WTC11 (cell line): ENCODE data around the gene PDS5A. TPM values are rescaled to one million over a fixed set of nuclear protein-coding genes. Genes with fewer than 3 reads are reported as not detected.
"Not testable (repeated sequence)": the region's sequence is repeated elsewhere in the genome, so short reads cannot be mapped to it uniquely, and the experiment has no call there.

Source experiments
- ATAC-seq: fragments of 200-7000 bp; cut with Tn5 transposase; 2 replicates; pipeline ENCODE4 v1.10.0; 2021; ENCODE audit warnings: mild to moderate bottlenecking, moderate library complexity
- CTCF ChIA-PET: fragments of 300-600 bp; sonication (Branson Sonifier 250); formaldehyde crosslinking; loops from one replicate; lab custom pipeline; 2021; ENCODE audit warnings: antibody characterized with exemption; lab: Charles Lee
- POLR2A ChIA-PET: fragments of 350-600 bp; sonication (Branson Sonifier 250); formaldehyde crosslinking; loops from one replicate; lab custom pipeline; 2021; ENCODE audit warnings: antibody characterized with exemption; lab: Charles Lee
- DNase-seq: peaks from one replicate; pipeline ENCODE4 v3.0.0; 2021; ENCODE audit warnings: low spot score
- H3K27ac Mint-ChIP-seq: 2 replicates; pipeline ENCODE4 v1.8.0; 2021; ENCODE audit warnings: mixed read lengths
- H3K27me3 Mint-ChIP-seq: 2 replicates; pipeline ENCODE4 v1.8.0; 2021; ENCODE audit warnings: low read depth, mild to moderate bottlenecking, moderate library complexity, mixed read lengths
- H3K36me3 Mint-ChIP-seq: 2 replicates; pipeline ENCODE4 v1.8.0; 2021; ENCODE audit warnings: mixed read lengths
- H3K4me1 Mint-ChIP-seq: 2 replicates; pipeline ENCODE4 v1.8.0; 2022; ENCODE audit warnings: mixed read lengths
- H3K4me3 Mint-ChIP-seq: 2 replicates; pipeline ENCODE4 v1.8.0; 2021; ENCODE audit warnings: mild to moderate bottlenecking, moderate library complexity, mixed read lengths
- H3K9me3 Mint-ChIP-seq: 2 replicates; pipeline ENCODE4 v1.8.0; 2021; ENCODE audit warnings: mixed read lengths
- CBFB ChIP-seq: sonication (generic); formaldehyde crosslinking; IDR thresholded peaks from 2 replicates; pipeline ENCODE4 v1.8.1; 2022; ENCODE audit warnings: mild to moderate bottlenecking, low read depth, missing genetic modification reagents
- ESRRA ChIP-seq: sonication (generic); formaldehyde crosslinking; IDR thresholded peaks from 2 replicates; pipeline ENCODE4 v1.8.1; 2022; ENCODE audit warnings: mild to moderate bottlenecking, missing genetic modification reagents, borderline replicate concordance
- FOXJ3 ChIP-seq: sonication (generic); formaldehyde crosslinking; IDR thresholded peaks from 2 replicates; pipeline ENCODE4 v1.9.0; 2021; ENCODE audit warnings: missing genetic modification reagents, mild to moderate bottlenecking, borderline replicate concordance
- GABPB1 ChIP-seq: sonication (generic); formaldehyde crosslinking; IDR thresholded peaks from 2 replicates; pipeline ENCODE4 v1.8.1; 2023; ENCODE audit warnings: mild to moderate bottlenecking, missing genetic modification reagents
- GRHL2 ChIP-seq: fragments of 250-450 bp; sonication (Bioruptor Pico); IDR thresholded peaks from 2 replicates; pipeline ENCODE4 v1.8.0; 2022; ENCODE audit warnings: mild to moderate bottlenecking, moderate library complexity; ENCODE audit not compliant: insufficient replicate concordance, severe bottlenecking
- GTF2I ChIP-seq: fragments of 250-450 bp; sonication (Bioruptor Pico); conservative IDR thresholded peaks from 2 replicates; pipeline ENCODE4 v1.4.0; 2021; ENCODE audit warnings: mild to moderate bottlenecking
- JAZF1 ChIP-seq: fragments of 250-450 bp; sonication (Bioruptor Pico); IDR thresholded peaks from 2 replicates; pipeline ENCODE4 v1.9.0; 2021; ENCODE audit warnings: moderate library complexity, mild to moderate bottlenecking, inconsistent platforms
- MXD4 ChIP-seq: fragments of 250-450 bp; sonication (Bioruptor Pico); IDR thresholded peaks from 2 replicates; pipeline ENCODE4 v1.8.0; 2021; ENCODE audit warnings: mild to moderate bottlenecking, moderate library complexity, borderline replicate concordance
- NFE2L1 ChIP-seq: sonication (generic); formaldehyde crosslinking; IDR thresholded peaks from 2 replicates; pipeline ENCODE4 v1.8.1; 2023; ENCODE audit warnings: missing genetic modification reagents
- NR3C1 ChIP-seq: sonication (generic); formaldehyde crosslinking; conservative IDR thresholded peaks from 2 replicates; pipeline ENCODE4 v1.8.1; 2023; ENCODE audit warnings: low read depth, mild to moderate bottlenecking, missing genetic modification reagents
- OVOL2 ChIP-seq: fragments of 250-450 bp; sonication (Bioruptor Pico); IDR thresholded peaks from 2 replicates; pipeline ENCODE4 v1.9.0; 2021; ENCODE audit warnings: mild to moderate bottlenecking, borderline replicate concordance
- RORB ChIP-seq: fragments of 250-450 bp; sonication (Bioruptor Pico); IDR thresholded peaks from 2 replicates; pipeline ENCODE4 v1.9.0; 2021; ENCODE audit warnings: mild to moderate bottlenecking
- SMAD4 ChIP-seq: sonication (generic); formaldehyde crosslinking; IDR thresholded peaks from 2 replicates; pipeline ENCODE4 v1.8.0; 2022; ENCODE audit warnings: mild to moderate bottlenecking, missing genetic modification reagents
- TEAD1 ChIP-seq: sonication (generic); formaldehyde crosslinking; IDR thresholded peaks from 2 replicates; pipeline ENCODE4 v1.8.0; 2022; ENCODE audit warnings: mild to moderate bottlenecking, missing genetic modification reagents
- ZNF232 ChIP-seq: sonication (generic); formaldehyde crosslinking; IDR thresholded peaks from 2 replicates; pipeline ENCODE4 v1.8.0; 2022; ENCODE audit warnings: mild to moderate bottlenecking, missing genetic modification reagents
- ZNF396 ChIP-seq: fragments of 250-450 bp; sonication (Bioruptor Pico); IDR thresholded peaks from 2 replicates; pipeline ENCODE4 v1.8.0; 2021; ENCODE audit warnings: mild to moderate bottlenecking, moderate library complexity, borderline replicate concordance
- ZNF671 ChIP-seq: fragments of 250-450 bp; sonication (Bioruptor Pico); IDR thresholded peaks from 2 replicates; pipeline ENCODE4 v1.8.0; 2021; ENCODE audit warnings: mild to moderate bottlenecking
- total RNA-seq: library from RNA; stranded (reverse); gene quantifications from 3 replicates; pipeline ENCODE4 v1.2.3, GENCODE V29; 2021
- TF ChIP-seq, protein P1 (sequence below): sonication (generic); formaldehyde crosslinking; IDR thresholded peaks from 2 replicates; pipeline ENCODE4 v1.8.1; 2022; ENCODE audit warnings: low read depth, mild to moderate bottlenecking, moderate library complexity, missing genetic modification reagents, borderline replicate concordance
- TF ChIP-seq, protein P2 (sequence below): sonication (generic); formaldehyde crosslinking; IDR thresholded peaks from 2 replicates; pipeline ENCODE4 v1.8.1; 2022; ENCODE audit warnings: low read depth, missing genetic modification reagents, borderline replicate concordance
- TF ChIP-seq, protein P3 (sequence below): fragments of 250-450 bp; sonication (Bioruptor Pico); conservative IDR thresholded peaks from 2 replicates; pipeline ENCODE4 v1.9.0; 2021; ENCODE audit warnings: mild to moderate bottlenecking
- TF ChIP-seq, protein P4 (sequence below): sonication (generic); formaldehyde crosslinking; IDR thresholded peaks from 2 replicates; pipeline ENCODE4 v1.8.1; 2023; ENCODE audit warnings: mild to moderate bottlenecking, missing genetic modification reagents
- TF ChIP-seq, protein P5 (sequence below): sonication (generic); formaldehyde crosslinking; IDR thresholded peaks from 2 replicates; pipeline ENCODE4 v1.8.1; 2023; ENCODE audit warnings: mild to moderate bottlenecking, missing genetic modification reagents, moderate library complexity

The PDS5A gene
- total RNA-seq, 1 experiment from 2014 or later: 61.7 TPM

DNA sequence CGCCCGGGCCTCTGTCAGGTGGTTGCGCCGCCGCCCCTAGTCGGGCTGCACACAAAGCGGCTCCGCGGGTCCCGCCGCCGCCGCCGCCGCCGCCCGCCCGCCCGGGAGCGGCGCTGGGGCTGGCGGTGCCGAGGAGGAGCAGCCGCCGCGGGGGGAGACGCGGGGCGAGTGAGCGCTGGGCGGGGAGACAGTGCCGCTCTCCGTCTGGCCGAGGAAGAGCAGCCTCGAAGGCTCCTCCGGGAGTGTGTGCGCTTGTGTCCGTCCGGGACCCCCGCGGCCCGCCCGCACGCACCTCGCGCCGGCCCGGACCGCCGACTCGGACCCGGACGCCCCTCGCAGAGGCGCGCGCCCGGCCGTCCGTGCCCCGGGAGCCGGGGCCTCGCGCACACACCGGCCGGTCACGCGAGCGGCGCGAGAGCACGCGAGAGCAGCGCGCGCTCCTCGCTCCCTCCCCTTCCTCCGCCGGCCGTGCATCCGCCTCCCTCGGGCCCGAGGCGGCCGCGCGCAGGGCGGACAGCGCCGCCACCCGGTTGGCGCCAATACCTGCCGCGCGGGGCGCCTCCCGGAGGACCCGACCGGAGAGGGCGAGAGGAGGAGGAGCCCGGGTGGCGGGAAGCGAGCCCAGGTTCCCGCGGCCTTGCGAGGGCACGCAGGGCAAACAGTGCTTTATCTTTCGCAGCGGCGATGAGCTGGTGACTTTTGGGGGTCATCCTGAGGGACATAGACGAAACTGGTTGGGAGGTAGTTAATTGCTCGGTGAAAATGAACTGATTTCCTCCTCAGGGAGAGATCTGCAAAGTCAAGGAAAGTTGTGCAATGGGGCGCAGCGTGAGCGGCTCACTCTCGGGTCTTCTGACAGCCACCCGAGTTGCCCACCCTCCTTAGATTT, at the start of gene PDS5A (continued):
- TF ChIP-seq, protein P1, sequence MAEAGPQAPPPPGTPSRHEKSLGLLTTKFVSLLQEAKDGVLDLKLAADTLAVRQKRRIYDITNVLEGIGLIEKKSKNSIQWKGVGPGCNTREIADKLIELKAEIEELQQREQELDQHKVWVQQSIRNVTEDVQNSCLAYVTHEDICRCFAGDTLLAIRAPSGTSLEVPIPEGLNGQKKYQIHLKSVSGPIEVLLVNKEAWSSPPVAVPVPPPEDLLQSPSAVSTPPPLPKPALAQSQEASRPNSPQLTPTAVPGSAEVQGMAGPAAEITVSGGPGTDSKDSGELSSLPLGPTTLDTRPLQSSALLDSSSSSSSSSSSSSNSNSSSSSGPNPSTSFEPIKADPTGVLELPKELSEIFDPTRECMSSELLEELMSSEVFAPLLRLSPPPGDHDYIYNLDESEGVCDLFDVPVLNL (CRISPR knock-in tag): peak; percentile 84
- TF ChIP-seq ESRRA (CRISPR knock-in tag): no peak
- TF ChIP-seq, protein P2, sequence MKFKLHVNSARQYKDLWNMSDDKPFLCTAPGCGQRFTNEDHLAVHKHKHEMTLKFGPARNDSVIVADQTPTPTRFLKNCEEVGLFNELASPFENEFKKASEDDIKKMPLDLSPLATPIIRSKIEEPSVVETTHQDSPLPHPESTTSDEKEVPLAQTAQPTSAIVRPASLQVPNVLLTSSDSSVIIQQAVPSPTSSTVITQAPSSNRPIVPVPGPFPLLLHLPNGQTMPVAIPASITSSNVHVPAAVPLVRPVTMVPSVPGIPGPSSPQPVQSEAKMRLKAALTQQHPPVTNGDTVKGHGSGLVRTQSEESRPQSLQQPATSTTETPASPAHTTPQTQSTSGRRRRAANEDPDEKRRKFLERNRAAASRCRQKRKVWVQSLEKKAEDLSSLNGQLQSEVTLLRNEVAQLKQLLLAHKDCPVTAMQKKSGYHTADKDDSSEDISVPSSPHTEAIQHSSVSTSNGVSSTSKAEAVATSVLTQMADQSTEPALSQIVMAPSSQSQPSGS (CRISPR knock-in tag): no peak
- TF ChIP-seq, protein P3, sequence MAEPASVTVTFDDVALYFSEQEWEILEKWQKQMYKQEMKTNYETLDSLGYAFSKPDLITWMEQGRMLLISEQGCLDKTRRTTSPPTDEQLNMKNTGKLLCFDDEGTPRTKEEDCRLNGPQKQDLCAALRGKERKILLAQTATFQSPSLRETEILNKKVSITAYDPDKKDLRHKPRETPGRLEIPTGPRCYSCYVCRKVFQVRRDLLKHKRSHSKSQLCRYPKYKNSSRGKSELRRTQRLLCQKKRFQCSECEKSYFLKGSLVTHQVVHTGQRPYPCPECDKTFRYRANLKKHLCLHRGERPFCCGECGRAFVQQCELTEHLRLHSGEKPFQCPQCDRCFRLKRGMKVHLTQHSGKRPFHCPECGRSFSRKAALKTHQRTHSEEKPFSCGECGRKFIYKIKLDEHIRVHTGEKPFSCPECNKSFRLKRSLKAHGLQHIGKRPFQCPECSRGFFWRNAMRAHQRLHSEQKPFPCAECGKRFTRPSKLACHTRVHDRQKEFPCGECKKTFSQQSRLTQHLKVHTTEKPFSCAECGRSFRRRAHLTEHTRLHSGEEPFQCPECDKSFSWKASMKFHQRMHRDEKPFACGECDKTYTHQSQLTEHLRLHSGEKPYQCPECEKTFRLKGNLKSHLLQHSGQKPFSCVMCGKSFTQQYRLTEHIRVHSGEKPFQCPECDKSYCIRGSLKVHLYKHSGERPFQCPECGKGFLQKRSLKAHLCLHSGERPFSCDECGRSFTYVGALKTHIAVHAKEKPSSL (CRISPR knock-in tag): no peak
- TF ChIP-seq, protein P4, sequence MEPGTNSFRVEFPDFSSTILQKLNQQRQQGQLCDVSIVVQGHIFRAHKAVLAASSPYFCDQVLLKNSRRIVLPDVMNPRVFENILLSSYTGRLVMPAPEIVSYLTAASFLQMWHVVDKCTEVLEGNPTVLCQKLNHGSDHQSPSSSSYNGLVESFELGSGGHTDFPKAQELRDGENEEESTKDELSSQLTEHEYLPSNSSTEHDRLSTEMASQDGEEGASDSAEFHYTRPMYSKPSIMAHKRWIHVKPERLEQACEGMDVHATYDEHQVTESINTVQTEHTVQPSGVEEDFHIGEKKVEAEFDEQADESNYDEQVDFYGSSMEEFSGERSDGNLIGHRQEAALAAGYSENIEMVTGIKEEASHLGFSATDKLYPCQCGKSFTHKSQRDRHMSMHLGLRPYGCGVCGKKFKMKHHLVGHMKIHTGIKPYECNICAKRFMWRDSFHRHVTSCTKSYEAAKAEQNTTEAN: no peak
- TF ChIP-seq ZNF671 (CRISPR knock-in tag): no peak
- no peak for TF ChIP-seq GRHL2 (CRISPR knock-in tag)
- TF ChIP-seq ZNF396 (CRISPR knock-in tag): no peak
- no peak for TF ChIP-seq SMAD4 (CRISPR knock-in tag)
- no peak for TF ChIP-seq GTF2I (CRISPR knock-in tag)
- TF ChIP-seq CBFB (CRISPR knock-in tag): peak; percentile 96
- TF ChIP-seq JAZF1: no peak
- TF ChIP-seq OVOL2 (CRISPR knock-in tag): no peak; the same call in 1 of the 2 replicates
- no peak for TF ChIP-seq RORB
- TF ChIP-seq GABPB1 (CRISPR knock-in tag): peak; percentile 68
- peak; percentile 77 for TF ChIP-seq TEAD1 (CRISPR knock-in tag)
- TF ChIP-seq FOXJ3 (CRISPR knock-in tag): no peak
- TF ChIP-seq ZNF232 (CRISPR knock-in tag): peak; percentile 81; the same call in 1 of the 2 replicates
- TF ChIP-seq, protein P5, sequence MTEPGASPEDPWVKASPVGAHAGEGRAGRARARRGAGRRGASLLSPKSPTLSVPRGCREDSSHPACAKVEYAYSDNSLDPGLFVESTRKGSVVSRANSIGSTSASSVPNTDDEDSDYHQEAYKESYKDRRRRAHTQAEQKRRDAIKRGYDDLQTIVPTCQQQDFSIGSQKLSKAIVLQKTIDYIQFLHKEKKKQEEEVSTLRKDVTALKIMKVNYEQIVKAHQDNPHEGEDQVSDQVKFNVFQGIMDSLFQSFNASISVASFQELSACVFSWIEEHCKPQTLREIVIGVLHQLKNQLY (CRISPR knock-in tag): no peak; the same call in 1 of the 2 replicates
- TF ChIP-seq NFE2L1 (CRISPR knock-in tag): no peak; the same call in 1 of the 2 replicates
- peak; percentile 68; the same call in 1 of the 2 replicates for TF ChIP-seq NR3C1 (CRISPR knock-in tag)
- TF ChIP-seq MXD4 (CRISPR knock-in tag): no peak

DNA sequence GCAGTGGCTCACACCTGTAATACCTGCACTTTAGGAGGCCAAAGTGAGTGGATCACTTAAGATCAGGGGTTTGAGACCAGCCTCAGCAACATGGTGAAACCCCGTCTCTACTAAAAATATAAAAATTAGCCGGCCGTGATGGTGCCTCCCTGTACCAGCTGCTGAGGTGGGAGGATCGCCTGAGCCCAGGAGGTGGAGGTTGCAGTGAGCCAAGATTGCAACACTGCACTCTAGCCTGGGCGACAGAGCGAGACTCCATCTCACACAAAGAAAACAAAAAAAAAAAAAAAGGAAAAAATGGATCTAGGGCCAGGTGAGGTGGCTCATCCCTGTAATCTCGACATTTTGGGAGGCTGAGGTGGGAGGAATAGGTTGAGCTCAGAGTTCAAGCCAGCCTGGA, 46.3 kb upstream of the PDS5A start:
- ATAC-seq, POLR2A ChIA-PET, H3K36me3 Mint-ChIP-seq, H3K9me3 Mint-ChIP-seq, H3K27ac Mint-ChIP-seq, DNase-seq, H3K4me3 Mint-ChIP-seq, H3K27me3 Mint-ChIP-seq, H3K4me1 Mint-ChIP-seq, CTCF ChIA-PET: not testable (repeated sequence)

DNA sequence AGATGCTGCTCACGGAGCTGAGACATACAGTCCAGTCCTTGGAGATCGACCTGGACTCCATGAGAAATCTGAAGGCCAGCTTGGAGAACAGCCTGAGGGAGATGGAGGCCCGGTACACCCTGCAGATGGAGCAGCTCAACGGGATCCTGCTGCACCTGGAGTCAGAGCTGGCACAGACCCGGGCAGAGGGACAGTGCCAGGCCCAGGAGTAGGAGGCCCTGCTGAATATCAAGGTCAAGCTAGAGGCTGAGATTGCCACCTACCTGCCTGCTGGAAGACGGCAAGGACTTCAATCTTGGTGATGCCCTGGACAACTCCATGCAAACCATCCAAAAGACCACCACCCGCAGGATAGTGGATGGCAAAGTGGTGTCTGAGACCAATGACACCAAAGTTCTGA, 43.4 kb upstream of the PDS5A start:
- H3K27ac Mint-ChIP-seq, DNase-seq, H3K4me3 Mint-ChIP-seq, H3K27me3 Mint-ChIP-seq, H3K4me1 Mint-ChIP-seq, ATAC-seq, POLR2A ChIA-PET, H3K36me3 Mint-ChIP-seq: not testable (repeated sequence)
- CTCF ChIA-PET: interaction anchor here (0.6 kb wide), 1 partner anchor 885 kb away, joined by 4 read pairs; no protein-coding TSS in a partner anchor
- H3K9me3 Mint-ChIP-seq: peaks cover 12% of the 10 kb centered on the region; the same call in 1 of the 2 replicates
